Lung (tissue), 12 donors: ENCODE measurements around the gene GRN. TPM values are rescaled to one million over a fixed set of nuclear protein-coding genes. Genes with fewer than 3 reads are reported as not detected.

ENCODE experiments used
- ATAC-seq: fragments of 200-7000 bp; cut with Tn5 transposase; one replicate; pipeline ENCODE4 v1.9.1; 2020; ENCODE audit warnings: moderate number of reproducible peaks; ENCODE audit not compliant: insufficient read depth, low FRiP score
- DNase-seq, 3 donors: peaks; one replicate each; pipeline ENCODE4 v3.0.0-alpha.2; 2013 to 2017
- H3K27ac ChIP-seq, 2 donors: one replicate each; pipeline ENCODE4 v1.5.1; 2013; ENCODE audit warnings: mild to moderate bottlenecking in 2 of 2, moderate library complexity in 2 of 2, control low read depth in 1 of 2, inconsistent platforms in 1 of 2, low read depth in 1 of 2, low read length in 1 of 2
- H3K27me3 ChIP-seq, 3 donors: one replicate each; pipeline ENCODE4 v1.5.1; 2013; ENCODE audit warnings: low read length in 2 of 3; ENCODE audit not compliant: control insufficient read depth in 3 of 3, insufficient read depth in 3 of 3
- H3K36me3 ChIP-seq, 4 donors: one replicate each; pipeline ENCODE4 v1.5.1; 2013; ENCODE audit warnings: low read length in 4 of 4, mild to moderate bottlenecking in 1 of 4, moderate library complexity in 1 of 4; ENCODE audit not compliant: control insufficient read depth in 4 of 4, insufficient read depth in 4 of 4
- H3K4me1 ChIP-seq, 5 donors: one replicate each; pipeline ENCODE4 v1.5.1; 2013; ENCODE audit warnings: low read length in 5 of 5, mild to moderate bottlenecking in 2 of 5, moderate library complexity in 1 of 5; ENCODE audit not compliant: control insufficient read depth in 5 of 5, insufficient read depth in 5 of 5
- H3K4me3 ChIP-seq: one replicate; pipeline ENCODE4 v1.5.1; 2013; ENCODE audit warnings: mild to moderate bottlenecking, control low read depth, moderate library complexity
- H3K9ac ChIP-seq, 2 donors: one replicate each; pipeline ENCODE4 v1.5.1; 2013; ENCODE audit warnings: low read length in 2 of 2, control low read depth in 1 of 2; ENCODE audit not compliant: insufficient read depth in 1 of 2
- H3K9me3 ChIP-seq, 4 donors: one replicate each; pipeline ENCODE4 v1.5.1; 2013; ENCODE audit warnings: low read length in 3 of 4, mild to moderate bottlenecking in 1 of 4, moderate library complexity in 1 of 4; ENCODE audit not compliant: control insufficient read depth in 4 of 4, insufficient read depth in 3 of 4
- WGBS, 2 donors: extraction: QIAGEN DNeasy Blood & Tissue Kit; methylation state at CpG; one replicate each; pipeline ENCODE4 v1.1.7; 2013; 5-methylcytosine and 5-hydroxymethylcytosine counted together
- polyA plus RNA-seq, 2 donors: library from polyadenylated mRNA; stranded (reverse); fragments of 200-250 nt; gene quantifications; one replicate each; pipeline ENCODE4 v1.2.1, GENCODE V29; 2013
- total RNA-seq, 2 donors: library from RNA; depleted of rRNA in 1 of 2; stranded (reverse); fragments of >200 nt in 1 of 2; gene quantifications; one replicate each; pipeline ENCODE4 v1.2.1, GENCODE V29; 2014 to 2021
- TF ChIP-seq, protein P1 (sequence below): IDR thresholded peaks from 2 replicates; pipeline ENCODE4 v1.5.1; 2012; ENCODE audit warnings: mild to moderate bottlenecking; ENCODE audit errors: control extremely low read depth, extremely low read depth
- donor health status: control.
- donor health status: control.
- donor health status: Bipolar disorder and iron deficiency.
- donor health status: healthy.
- donor health status: DM: yes; HTN: yes; CAD: no.

The GRN gene
- total and polyA plus RNA-seq, 4 donors: 160 to 753 (median 510) TPM

DNA sequence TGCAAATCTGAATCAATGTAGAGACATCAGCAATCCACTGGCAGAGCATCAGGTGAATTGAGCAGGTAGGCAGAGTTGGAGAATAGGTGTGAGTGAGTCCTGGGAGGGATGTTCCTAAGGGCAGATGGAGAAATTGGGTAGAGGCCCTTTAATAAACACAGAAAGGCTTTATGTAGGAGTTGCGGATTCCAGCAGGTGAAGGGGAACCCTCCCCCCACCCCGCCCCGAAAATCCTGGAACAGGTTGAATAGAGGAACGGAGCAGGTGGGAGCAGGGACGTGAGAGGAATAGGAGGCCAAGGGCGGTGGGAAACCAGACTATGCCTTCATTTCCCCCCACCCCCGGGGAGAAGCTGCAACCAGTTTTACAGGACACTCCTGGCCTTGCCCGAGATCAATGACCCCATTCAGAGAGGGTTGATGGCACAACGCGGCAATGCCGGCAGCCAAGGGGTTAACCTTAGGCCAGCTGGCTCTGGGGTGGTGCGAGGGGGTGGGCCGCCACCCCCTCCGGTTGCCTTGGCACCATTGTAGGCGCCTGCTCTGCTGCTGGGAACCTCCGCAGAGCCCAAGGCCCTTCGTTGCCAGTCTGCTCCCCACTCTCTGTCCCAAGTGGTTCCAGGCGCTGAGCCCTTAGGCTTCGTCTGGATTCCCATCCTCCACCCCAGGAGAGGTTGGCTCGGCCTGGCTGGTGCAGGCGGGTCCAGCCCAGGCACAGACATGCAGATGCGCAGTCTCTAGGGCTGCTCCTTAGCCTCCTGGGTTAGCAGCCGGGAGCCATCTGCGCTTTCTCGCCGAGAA is 37.5 kb upstream of the GRN start:
- H3K4me1 ChIP-seq: peaks cover 2 to 13% (median 5%) of the 10 kb centered on the region in 5 donors
- no peak for ATAC-seq
- no peaks in the 10 kb centered on the region for H3K36me3 ChIP-seq
- H3K27me3 ChIP-seq: peaks cover 0 to 9% (median 5%) of the 10 kb centered on the region in 3 donors
- TF ChIP-seq, protein P1, sequence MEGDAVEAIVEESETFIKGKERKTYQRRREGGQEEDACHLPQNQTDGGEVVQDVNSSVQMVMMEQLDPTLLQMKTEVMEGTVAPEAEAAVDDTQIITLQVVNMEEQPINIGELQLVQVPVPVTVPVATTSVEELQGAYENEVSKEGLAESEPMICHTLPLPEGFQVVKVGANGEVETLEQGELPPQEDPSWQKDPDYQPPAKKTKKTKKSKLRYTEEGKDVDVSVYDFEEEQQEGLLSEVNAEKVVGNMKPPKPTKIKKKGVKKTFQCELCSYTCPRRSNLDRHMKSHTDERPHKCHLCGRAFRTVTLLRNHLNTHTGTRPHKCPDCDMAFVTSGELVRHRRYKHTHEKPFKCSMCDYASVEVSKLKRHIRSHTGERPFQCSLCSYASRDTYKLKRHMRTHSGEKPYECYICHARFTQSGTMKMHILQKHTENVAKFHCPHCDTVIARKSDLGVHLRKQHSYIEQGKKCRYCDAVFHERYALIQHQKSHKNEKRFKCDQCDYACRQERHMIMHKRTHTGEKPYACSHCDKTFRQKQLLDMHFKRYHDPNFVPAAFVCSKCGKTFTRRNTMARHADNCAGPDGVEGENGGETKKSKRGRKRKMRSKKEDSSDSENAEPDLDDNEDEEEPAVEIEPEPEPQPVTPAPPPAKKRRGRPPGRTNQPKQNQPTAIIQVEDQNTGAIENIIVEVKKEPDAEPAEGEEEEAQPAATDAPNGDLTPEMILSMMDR: no peak
- no peak overlapping the region for H3K4me3 ChIP-seq
- 3 to 5% methylated on average over 25 to 26 of the region's 26 CpGs for WGBS, 2 donors
- H3K27ac ChIP-seq: no peak overlapping the region
- DNase-seq: peak; percentile 60 to 70 (median 62)
- H3K9me3 ChIP-seq: no peaks in the 10 kb centered on the region
- no peak overlapping the region for H3K9ac ChIP-seq

DNA sequence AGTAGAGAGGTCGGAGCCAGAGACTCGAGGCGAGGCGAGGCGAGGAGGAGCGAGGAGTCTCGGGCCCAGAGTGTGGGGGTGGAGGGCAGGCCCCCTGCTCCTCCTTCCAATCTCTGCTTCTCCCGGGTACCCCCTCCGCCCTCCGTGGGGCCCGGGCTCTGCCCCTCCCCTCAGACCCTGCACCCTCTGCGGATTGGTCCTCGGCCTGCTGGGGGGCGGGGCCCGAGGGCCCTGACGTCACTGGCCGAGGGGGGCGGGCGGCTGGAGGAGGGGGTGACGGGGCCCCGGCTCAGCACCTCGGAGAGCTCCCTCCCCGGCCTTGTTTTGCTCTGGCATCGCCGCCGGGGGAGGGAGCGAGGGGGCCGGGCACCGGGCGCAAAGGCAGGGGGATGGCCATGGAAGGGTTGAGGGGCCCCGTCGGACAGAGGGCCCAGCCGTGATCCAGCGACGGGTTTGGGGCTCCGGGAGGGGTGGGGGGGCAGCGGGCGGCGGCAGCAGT is 36.7 kb upstream of the GRN start, which contains the start of gene RUNDC3A:
RUNDC3A (plus strand) TSS at position 282 of the 499 bp plus-strand sequence. CDS start 232 bp downstream, outside the sequence.
- peak; percentile 93 to 95 (median 95) for DNase-seq
- 0 to 1% methylated on average over 12 to 38 of the region's 39 CpGs for WGBS, 2 donors

DNA sequence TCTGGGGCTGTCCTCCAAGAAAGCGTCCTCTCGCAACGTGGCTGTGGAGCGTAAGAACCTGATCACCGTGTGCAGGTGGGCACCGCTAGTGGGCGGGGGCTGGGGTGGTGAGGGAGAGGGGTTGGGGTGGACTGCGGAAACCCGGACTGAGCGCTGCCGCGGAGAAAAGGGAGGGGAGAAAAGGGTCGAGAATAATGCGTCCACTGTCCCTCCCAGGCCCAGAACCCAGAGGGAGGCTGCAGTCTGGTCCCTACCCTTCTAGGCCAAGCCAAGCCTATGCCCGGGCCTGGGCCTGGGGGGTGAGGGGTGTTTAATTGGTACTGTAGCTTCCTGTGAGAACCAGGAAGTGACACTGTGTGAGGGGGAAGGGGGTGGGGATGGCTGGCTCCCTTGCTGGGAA is 36.2 kb upstream of the GRN start:
- TF ChIP-seq, protein P1: no peak
- WGBS, 2 donors: 2% methylated on average over 14 to 15 of the region's 15 CpGs
- no peaks in the 10 kb centered on the region for H3K9me3 ChIP-seq
- no peak overlapping the region for H3K4me3 ChIP-seq
- H3K27me3 ChIP-seq: peaks cover 6 to 15% (median 8%) of the 10 kb centered on the region in 3 donors
- ATAC-seq (no peak), DNase-seq (peak in 1 of 3 donors; percentile 26)
- H3K36me3 ChIP-seq: no peaks in the 10 kb centered on the region
- no peak overlapping the region for H3K9ac ChIP-seq
- H3K27ac ChIP-seq: no peak overlapping the region
- H3K4me1 ChIP-seq: peaks cover 2 to 13% (median 5%) of the 10 kb centered on the region in 5 donors

More for the DNA sequence above, 36.7 kb upstream of the GRN start, which contains the start of gene RUNDC3A:
- Histone ChIP-seq H3K36me3 (no peaks in the 10 kb centered on the region), H3K4me1 (peaks cover 2 to 13% (median 5%) of the 10 kb centered on the region in 5 donors), H3K9ac (no peak within 1 kb of the TSS), H3K27ac (no peak within 1 kb of the TSS), H3K4me3 (peak within 1 kb of the TSS; percentile 16), H3K9me3 (no peaks in the 10 kb centered on the region), H3K27me3 (peaks cover 6 to 14% (median 6%) of the 10 kb centered on the region in 3 donors)
- ATAC-seq: peak; percentile 87
- TF ChIP-seq, protein P1: no peak
